Endothelial cell of umbilical vein (primary cell): ENCODE results near the gene AP2A2.

ENCODE experiments used
- EZH2 ChIP-seq: IDR thresholded peaks from 2 replicates; pipeline ENCODE4 v1.6.1; 2012; ENCODE audit warnings: borderline replicate concordance, low read depth, mild to moderate bottlenecking, moderate library complexity, low read length, inconsistent platforms; ENCODE audit not compliant: severe bottlenecking
- FOS ChIP-seq: IDR thresholded peaks from 2 replicates; pipeline ENCODE4 v1.6.1; 2011; ENCODE audit warnings: mild to moderate bottlenecking, low read length, moderate library complexity, borderline replicate concordance; ENCODE audit not compliant: insufficient read depth
- POLR2A ChIP-seq: IDR thresholded peaks from 2 replicates; pipeline ENCODE4 v1.6.1; 2012; ENCODE audit warnings: low read depth, mild to moderate bottlenecking, control low read depth, low read length
- POLR2AphosphoS5 ChIP-seq: IDR thresholded peaks from 2 replicates; pipeline ENCODE4 v1.6.1; 2012; ENCODE audit warnings: low read depth, mild to moderate bottlenecking, control low read depth, low read length, moderate library complexity; ENCODE audit not compliant: insufficient read depth
- TF ChIP-seq, protein P1 (sequence below): IDR thresholded peaks from 2 replicates; pipeline ENCODE4 v1.6.1; 2011; ENCODE audit not compliant: insufficient read depth, insufficient read length
- TF ChIP-seq, protein P2 (sequence below), 2 donors: IDR thresholded peaks; 1 replicate in 1 of 2; 2 replicates in 1 of 2; pipeline ENCODE4 v1.5.1; 2011; ENCODE audit warnings: low read length in 2 of 2, mild to moderate bottlenecking in 2 of 2, moderate library complexity in 2 of 2, control low read depth in 1 of 2, inconsistent platforms in 1 of 2, low read depth in 1 of 2; ENCODE audit not compliant: insufficient read depth in 1 of 2; ENCODE audit errors: extremely low read depth in 1 of 2

- TF ChIP-seq, protein P1, sequence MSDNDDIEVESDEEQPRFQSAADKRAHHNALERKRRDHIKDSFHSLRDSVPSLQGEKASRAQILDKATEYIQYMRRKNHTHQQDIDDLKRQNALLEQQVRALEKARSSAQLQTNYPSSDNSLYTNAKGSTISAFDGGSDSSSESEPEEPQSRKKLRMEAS = no peak
- no peak for TF ChIP-seq POLR2A
- no peak for TF ChIP-seq EZH2
- TF ChIP-seq, protein P2, sequence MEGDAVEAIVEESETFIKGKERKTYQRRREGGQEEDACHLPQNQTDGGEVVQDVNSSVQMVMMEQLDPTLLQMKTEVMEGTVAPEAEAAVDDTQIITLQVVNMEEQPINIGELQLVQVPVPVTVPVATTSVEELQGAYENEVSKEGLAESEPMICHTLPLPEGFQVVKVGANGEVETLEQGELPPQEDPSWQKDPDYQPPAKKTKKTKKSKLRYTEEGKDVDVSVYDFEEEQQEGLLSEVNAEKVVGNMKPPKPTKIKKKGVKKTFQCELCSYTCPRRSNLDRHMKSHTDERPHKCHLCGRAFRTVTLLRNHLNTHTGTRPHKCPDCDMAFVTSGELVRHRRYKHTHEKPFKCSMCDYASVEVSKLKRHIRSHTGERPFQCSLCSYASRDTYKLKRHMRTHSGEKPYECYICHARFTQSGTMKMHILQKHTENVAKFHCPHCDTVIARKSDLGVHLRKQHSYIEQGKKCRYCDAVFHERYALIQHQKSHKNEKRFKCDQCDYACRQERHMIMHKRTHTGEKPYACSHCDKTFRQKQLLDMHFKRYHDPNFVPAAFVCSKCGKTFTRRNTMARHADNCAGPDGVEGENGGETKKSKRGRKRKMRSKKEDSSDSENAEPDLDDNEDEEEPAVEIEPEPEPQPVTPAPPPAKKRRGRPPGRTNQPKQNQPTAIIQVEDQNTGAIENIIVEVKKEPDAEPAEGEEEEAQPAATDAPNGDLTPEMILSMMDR (IDR thresholded peaks at IDR 0.05; ENCODE audit: extremely low read depth in 1 of 2, insufficient read depth in 1 of 2, low read depth in 1 of 2, low read length in 2 of 2) = no peak
- TF ChIP-seq FOS = no peak
- no peak for TF ChIP-seq POLR2AphosphoS5
Measured at GRCh38 chr11:1030556-1030955, 104.9 kb downstream of the AP2A2 start.
